NCI-H2081 treated with DMSO at 0.1 percent for 48 hours (cell line): ENCODE data around the gene RTN4RL1.

ENCODE experiments used
- DNase-seq: peaks from one replicate; lab custom pipeline; 2025; lab: John Stamatoyannopoulos, UW

Gene RTN4RL1

DNA sequence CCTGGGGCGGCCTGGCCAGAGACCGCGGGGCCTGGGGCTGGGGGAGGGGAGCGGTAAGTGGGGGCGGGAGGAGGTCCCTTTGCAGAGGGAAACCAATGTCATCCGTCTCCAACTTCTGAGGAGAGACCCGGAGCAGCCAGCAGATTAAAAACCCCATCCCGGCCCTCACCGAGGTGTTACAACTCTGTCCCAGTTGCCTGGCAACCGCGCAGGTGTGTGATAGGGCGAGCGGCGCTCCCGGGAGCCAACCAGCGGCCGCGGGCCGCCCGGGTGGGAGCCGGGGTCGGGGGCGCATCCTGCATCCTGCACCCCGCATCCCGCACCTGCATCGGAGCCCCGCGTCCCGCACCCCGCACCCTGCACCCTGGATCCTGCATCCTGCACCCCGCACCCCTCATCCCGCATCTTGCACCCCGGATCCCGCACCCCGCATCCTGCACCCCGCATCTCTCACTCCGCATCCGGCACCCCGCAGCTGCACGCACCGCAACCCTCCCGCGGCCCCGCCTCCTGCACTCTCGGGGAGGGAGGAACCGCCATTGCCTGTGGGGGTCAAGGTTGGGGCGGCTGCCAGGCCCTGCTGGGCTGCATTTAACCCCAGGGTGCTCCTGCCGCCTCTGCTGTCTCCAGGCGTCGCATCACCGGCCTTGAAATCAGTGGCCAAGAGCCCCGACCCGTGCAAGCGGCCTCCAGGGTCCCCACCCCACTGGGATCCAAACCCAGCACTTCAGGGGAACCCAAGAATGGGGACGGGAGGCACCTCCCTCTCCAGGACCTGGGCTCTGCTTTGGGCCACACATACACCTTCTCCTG lies 47.3 kb downstream of the RTN4RL1 start:
- DNase-seq = no peak

DNA sequence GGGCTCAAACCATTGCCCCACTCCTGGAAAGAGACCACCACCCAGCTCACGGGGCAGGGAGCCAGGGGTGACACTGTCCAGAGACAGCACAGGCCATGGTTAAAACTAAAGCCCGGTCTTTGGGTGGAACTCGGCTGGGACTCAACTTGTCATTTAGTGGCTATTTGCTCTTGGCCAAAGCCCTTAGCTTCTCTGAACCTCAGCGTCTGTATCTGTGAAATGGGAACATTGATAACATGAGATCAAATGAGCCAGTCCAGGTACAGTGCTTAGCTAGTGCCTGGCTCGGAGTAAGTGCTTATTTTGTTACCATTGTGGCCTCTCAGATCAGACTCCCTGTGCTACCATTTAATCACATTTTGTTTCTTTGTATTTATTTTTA lies 48.5 kb downstream of the RTN4RL1 start:
- DNase-seq = no peak

DNA sequence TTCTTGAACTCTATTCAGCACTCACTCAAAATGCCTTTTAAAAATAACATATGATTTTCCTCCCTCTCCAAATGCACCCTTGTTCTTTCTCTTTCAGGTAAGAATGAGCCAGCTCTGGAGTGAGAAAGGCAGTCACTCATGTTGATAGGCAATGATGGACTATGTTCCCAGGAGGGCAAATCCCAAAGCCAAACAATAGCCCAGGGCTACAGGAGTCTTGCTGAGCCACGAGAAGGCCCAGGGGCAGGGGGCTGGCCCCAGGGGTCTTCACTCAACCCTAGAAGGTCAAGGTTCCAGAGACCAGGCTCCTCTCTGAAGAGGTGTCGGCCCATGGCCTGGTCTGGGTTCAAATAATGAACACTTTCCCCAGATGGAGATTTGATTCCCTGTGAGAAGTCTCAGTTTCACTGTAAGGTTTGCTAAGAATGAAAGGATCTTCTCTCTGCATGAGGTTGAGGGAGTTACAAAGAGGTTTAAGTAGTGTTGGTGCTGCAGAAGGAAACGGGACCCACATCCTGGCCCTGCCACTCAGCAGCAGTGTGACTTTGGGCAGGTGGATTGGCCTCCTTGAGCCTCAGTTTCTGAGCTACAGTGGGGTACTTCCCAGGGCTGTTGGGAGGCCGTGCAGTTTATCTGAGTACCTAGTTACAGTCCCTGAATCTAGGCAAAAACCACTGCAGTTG lies 49.0 kb downstream of the RTN4RL1 start:
- DNase-seq = no peak

DNA sequence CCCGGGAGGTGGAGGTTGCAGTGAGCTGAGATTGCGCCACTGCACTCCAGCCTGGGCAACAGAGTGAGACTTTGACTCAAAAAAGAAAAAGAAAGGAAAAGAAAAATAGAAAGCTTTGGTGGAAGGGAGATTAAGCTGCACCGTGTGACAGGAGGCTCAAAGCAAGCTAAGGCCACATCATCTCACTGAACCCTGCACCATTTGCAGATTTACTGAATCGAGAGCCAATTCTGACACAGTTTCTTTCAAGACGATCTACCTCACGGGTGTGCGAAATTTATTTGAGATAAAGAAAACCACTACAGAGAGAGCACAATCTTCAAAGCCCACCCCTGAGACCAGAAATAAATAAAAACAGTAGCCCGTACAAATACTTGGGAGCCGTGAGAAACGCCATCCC lies 49.6 kb downstream of the RTN4RL1 start:
- no peak for DNase-seq

DNA sequence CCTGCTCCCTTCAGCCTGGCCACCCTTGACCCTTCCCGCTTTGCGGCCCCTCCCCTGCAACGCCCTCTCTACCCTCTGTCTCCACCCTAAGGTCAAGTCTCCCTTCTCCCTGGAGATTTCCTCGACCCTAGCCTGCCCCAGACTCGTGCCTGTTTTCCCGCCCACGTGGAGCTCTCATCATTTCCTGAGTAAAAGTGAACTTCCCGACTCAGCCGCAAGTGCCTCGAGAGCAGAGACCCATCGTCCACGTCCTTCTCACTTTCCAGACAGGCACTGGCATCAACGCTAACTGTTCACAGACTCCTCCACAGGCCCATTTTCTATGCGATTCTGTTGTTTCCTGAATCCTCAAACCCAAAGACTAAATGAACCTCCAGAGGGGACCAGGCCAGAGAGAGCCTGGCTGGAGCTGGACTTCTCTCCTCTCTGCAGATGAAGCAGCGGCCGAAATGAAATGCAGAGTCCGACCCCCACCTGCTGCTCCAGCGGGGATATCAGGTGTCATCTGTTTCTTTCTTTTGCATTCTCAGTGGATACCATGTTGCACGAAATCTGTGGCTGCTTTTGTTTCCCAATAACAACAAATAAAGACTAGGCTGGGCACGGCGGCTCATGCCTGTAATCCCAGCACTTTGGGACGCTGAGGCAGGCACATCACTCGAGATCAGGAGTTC lies 52.5 kb downstream of the RTN4RL1 start:
- no peak for DNase-seq

DNA sequence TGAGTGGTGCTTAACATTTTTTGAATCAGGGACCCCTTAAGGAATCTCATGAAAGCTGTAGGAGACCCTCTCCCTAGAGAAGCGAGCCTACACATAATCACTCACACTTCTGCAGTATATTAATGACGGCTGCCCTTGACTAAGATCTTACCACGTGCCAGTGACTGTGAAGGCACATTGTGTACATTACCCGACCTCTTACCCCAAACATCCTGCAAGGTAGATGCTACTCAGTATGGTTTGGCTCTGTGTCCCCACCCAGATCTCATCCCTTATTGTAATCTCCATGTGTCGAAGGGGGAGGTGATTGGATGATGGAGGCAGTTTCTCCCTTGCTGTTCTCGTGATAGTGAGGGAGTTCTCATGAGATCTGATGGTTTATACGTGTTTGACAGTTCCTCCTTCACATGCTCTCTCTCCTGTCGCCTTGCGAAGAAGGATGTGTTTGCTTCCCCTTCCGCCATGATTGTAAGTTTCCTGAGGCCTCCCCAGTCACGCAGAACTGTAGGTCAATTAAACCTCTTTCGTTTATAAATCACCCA lies 54.2 kb downstream of the RTN4RL1 start:
- DNase-seq = no peak

DNA sequence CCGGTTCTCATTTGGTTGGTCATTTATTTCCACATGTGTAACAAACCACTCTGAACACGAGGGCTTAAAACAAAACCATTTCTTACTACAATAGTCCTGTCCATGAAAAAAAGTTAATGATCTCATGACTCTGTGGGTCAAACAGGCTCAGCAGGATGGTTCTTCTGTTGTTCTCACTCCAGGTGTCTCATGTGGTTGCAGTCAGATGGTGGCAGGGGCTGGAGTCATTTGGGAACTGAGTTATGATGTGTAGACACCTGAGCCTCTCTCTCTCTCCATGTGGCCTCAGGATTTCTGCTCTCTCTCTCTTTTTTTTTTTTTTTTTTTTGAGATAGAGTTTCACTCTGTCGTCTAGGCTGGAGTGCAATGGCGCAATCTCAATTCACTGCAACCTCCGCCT lies 55.4 kb downstream of the RTN4RL1 start:
- DNase-seq = no peak

DNA sequence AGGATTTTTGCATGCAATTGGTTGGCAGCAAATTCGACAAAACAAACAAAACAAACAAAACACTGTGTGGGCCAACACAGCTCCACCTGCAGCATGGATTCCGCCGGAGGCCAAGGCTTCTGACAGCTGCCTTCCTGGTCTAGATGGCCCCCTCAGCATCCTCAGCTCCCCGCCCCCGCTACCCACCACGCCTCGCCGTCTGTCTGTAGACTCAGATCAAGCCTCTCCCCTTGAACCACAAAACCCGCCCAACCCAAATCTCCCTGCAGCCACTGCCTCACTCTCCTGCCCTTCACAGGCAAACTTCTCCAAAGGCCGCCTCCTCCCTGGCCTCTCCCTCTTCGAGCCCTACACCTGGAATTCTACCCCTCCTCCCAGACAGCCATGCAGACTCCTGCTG lies 57.9 kb downstream of the RTN4RL1 start:
- no peak for DNase-seq

DNA sequence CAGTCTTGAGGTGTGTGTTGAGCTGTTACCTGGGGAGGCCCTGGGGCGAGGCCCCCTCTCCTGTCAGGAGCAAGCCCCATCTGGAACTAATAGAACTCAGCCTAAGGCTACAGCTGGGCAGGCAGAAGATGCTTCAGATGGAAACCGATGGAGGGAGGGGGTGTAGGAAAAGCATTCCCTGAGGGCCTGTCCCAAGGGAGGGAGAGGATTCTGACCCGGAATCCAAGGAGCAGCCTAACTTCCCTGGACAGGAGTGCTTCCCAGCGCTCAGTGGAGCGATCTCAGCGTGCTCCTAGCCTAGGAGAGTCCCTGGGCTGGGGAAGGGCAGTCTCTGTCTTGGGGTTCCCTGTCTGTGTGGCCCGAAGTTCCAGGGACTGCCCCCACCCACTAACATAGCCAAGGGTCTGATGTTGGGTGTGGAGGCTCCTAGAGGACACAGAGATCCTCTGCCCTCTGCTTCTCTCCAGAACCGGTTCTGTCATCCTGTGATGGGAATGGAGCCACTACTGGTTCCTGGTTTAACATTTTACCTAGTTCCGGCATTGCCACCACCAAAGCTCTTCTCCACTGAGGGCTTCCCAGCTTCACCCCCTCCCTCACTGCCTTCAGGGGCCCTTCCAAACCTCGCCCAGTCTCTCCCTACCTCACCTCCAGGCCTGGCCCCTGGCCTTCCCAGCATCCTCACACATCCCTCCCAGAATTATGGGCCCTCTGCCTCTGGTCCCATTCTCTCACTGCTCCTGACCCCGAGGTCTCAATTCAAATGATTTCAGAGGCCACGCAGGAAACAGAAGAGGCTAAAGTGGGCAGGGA lies 58.7 kb downstream of the RTN4RL1 start:
- DNase-seq = no peak

DNA sequence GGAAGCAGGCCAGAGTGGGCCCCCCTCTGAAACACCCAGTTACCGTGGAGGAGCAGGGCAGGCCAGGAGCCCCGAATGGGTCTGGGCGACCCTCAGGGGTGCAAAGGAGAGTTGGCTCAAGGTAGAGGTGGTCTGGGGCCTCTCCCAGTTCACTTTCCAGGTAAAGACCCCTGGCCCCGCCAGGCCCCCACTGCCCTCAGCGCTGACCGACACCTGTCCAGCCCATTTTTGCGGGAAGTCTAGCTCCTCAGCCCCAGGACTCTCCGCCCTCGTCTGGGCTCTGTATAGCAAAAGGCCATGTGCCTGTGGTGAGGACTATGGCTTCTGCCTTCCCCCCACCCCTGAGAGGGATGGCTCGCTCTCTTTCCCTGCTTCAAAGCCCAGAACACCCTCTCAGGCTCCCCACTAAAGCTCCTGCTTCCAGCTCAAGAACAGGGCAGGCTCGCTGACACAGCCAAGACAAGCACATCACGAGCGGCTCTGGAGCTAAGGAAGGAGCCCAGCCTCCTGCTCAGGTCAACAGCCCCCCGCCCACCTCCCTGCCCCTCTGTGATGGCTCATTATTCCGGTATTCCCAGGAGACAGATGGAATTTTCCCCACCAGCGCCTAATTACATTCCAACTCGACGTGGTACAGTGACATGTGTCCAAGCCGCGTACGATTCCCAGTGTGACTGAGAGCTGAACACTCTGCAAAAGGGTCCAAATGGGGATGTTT lies 59.4 kb downstream of the RTN4RL1 start:
- no peak for DNase-seq

DNA sequence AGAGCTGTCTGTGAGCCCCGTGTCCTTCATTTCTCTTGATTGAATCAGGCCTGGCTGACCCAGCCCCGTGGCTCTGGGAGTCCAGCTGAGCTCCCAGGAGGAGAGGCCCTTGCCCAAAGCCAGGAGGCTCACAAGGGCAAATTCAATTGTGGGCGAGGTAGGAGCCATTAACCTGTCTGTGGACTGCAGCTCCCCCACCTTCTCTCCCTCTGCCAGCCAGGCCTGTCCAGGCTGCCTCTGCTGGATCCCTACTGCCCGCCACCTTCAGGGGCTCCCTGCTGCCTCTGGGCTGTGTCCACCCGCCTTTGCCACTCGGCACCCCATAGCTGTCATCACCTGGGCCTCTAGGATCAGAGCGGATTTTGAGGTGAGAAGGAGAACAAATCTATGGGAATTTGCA lies 61.9 kb downstream of the RTN4RL1 start:
- DNase-seq = no peak

DNA sequence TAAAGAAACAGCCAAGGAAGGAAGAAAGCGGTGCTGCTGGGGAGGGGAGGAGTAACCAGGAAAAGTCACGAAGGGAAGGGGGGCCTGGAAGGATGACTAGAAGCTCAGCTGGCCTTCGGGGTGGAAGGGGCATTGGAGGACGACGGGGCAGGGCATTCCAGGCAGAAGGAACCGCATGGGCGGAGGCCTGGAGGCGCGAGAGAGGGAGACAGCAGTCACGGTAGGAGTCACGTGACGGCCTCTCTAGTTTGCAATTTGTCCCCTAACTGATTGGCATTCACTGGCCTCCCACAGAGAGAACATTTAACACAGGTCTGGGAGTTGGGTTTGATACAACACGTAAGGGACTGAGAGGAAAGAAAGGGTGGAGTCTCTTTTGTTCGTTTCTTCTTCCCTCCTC lies 63.9 kb downstream of the RTN4RL1 start:
- no peak for DNase-seq

DNA sequence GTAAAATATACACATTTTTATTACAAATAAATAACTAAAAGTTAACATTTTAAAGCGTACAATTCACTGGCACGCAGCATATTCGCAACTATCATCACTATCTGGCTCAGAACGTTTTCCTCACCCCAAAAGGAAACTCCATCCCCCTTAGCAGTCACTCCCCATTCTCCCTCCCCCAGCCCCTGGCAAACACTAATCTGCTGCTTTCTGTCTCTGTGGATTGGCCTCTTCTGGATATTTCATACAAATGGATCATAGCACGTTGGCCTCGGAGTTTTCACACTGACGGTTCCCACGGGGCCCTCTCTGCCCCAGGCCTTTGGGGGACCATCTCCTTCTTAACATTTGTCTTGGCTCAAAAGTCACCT lies 64.6 kb downstream of the RTN4RL1 start:
- DNase-seq = no peak

DNA sequence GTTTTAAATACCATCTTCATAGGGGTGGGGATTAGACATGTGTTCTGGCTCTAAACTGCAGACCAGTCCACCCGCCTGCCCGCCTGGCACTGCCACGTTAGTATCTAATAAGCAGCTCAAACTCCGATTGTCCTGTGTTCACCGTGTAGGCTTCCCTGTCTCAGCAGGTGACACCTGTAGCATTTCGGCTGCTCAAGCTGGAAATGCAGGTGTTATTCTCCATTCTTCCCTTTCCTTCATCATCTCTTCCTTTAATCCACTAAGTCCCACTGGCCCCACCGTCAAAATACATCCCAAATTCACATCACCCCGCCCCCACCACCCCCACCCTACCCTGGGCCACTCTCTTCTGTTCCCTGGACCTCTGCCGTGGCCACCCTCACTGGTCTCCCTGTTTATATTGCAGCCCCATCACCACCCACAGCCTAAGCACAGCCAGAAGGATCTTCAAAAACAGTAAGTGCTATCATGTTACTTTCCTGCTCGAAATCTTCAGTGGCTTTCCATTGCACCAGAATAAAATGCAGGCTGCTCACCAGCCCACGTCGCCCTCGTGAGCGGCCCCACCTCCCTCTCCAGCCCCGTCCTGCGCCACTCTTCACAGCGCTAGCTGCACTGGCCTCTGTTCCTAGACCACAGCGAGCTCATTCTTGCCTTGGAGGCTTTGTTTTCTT lies 65.1 kb downstream of the RTN4RL1 start:
- DNase-seq = no peak

DNA sequence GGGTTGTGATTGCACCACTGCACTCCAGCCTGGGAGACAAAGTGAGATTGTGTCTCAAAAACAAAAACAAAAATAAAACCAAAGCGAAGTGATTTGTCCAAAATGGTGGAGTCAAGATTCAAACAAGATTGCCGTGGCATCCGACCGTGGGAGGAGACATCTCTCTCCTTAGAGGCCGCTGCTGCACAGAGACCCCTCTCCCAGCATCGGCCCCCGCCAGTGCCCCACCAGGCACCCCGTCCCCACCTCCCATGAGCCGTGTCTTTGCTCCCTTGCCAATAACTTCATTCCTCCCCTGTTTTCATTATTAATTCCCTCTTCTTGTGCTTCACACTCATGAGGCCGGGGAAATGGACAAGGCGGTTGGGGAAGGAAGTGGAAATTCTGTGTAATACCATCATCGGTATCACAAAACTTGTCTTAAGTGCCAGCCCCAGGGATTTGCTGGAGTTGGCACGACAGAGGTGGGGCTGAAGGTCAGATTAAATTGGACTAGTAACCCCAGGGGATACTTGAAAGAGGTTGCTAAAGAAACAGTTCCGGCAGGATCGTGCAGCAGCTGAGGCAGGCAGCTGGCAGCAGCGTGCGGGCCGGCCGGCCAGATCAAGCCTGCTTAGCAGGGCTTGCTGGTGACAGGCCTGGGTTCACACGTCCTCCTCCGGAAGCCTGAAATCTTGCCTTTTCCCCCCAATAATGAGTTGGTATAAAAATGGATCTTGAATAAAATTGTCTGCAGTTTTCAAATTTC lies 66.8 kb downstream of the RTN4RL1 start:
- no peak for DNase-seq

DNA sequence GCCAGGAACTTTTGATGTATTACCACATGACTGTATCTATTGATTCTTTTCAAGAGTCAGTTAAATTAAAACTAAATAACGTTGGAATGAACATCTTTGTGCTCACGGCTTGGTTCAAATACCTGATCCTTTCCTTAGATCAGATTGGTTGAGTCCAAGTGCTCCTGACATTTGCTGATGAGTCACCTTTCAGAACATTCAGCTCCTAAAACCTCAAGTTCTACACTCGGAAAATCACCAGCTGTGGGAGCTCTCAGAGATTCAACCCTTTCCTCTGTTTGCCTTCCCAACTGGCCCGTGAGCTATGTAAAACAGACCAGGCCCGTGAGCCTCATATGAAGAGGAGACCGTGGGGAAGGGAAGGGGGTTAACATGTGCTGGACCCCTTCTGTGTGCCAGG lies 68.1 kb downstream of the RTN4RL1 start:
- DNase-seq = no peak

DNA sequence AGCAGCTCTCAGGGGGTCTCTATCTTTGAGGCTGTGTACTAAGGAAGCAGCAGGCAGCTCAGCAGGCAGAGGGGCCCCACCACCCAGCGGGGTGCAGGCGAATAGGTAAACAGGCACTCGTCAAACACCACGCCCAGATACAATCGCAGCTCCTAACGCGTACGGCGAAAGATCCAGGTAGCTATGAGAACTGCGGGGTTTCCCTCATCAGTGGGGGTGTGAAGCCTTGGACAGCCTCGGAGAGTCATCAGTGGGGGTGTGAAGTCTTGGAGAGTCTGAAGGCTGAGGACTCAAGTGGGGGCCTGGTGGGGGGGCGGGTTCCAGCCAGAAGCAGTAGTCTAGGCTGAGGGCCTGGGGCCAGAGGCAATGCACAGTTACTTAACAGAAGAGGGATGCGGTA lies 69.0 kb downstream of the RTN4RL1 start:
- no peak for DNase-seq

DNA sequence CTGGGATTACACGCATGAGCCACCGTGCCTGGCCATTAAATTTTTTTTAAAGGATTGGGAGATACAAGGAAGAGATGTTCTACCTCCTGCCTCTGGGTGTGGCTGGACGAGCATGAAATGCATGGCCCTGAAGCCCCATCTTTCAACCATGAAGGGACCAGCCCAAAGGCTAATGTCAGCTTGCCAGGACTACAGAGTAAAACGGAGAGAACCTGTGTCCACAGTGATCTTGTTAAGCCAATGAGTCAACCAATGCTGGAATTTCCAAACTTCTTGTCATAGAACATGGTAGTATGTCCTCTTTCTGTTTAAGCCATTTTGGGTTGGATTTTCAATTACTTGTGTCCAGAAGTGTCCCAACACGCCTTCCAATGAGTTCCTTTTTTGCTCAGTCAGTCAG lies 71.3 kb downstream of the RTN4RL1 start:
- DNase-seq = no peak

DNA sequence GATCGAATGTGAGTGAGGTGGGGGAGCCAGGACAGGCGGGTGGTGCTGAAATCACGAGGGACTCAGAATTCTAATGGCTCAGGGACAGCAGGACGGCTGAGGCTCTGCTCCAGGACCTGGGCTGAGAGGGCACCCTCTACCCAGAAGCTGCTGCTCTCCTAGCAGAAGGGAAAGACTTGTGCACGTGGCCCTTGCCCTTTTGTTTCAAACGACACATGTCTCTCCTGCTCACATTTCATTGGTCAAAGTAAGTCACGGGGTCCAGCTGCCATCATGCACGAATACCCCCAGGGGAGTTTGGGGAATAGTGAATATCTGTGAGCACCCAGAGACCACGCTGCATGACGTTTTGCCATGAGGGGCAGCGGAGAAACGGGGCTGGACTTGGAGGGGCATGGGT lies 73.2 kb downstream of the RTN4RL1 start:
- no peak for DNase-seq

DNA sequence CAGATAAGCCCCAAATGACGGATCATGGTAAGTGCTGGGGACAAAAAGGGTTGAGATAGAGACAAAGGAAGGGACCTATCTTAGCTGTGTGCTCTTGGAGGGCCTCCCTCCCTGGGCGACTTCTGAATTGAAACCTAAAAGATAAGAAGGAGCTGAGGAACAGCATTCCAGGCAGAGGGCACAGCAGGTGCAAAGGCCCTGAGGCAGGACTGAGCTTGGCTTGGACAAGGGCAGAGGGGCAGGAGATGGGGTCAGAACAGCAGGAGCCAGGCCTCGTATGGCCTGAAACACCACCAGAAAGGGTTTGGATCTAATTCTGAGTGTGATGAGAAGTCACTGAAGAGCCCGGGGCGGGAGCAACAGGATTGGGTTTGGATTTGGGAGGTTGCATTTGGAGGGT lies 75.4 kb downstream of the RTN4RL1 start:
- DNase-seq = no peak
